Prostate gland (tissue), 2 donors: ENCODE measurements around the gene ORAI3.

Source experiments
- POLR2A ChIP-seq: fragments of 450-650 bp; IDR thresholded peaks from one replicate; pipeline ENCODE4 v1.6.1; 2016; ENCODE audit warnings: antibody characterized with exemption, mild to moderate bottlenecking
- POLR2AphosphoS5 ChIP-seq: sonication (generic); formaldehyde crosslinking; IDR thresholded peaks from one replicate; pipeline ENCODE4 v1.6.1; 2017; ENCODE audit warnings: antibody characterized with exemption
- TF ChIP-seq, protein P1 (sequence below), 4 experiments: fragments of 200-600 bp in 2 of 4; fragments of 450-650 bp in 2 of 4; sonication (generic) in 2 of 4; IDR thresholded peaks; 1 replicate in 3 of 4; 2 replicates in 1 of 4; pipeline ENCODE4 v1.5.1; 2016 to 2019; ENCODE audit warnings: antibody characterized with exemption in 4 of 4, mild to moderate bottlenecking in 2 of 4, moderate library complexity in 2 of 4

DNA sequence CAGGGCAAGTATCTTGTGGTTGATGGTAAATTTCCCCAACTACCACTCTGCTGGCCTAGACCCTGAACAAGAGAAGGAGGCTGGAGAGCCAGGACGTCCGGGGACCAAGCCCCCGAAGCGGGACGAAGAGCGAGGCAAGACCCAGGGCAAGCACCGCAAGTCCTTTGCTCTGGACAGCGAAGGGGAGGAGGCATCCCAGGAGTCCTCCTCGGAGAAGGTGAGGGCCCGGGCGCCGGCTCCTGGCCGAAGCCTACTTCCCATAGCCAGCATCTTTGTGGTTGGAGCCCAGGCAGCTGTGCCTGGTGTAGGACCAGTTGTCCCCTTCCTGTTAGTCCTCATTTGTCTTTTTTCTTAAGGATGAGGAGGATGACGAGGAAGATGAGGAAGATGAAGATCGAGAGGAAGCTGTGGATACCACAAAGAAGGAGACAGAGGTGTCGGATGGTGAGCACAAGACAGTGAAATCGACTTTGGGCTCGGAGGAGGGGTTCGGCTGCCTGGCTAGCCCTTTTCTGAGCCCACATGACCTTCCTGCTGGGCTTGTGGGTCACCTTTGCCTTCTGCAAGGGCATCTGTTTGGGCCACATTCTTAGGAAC lies 20.5 kb downstream of the ORAI3 start:
- TF ChIP-seq POLR2A (no peak), POLR2AphosphoS5 (no peak)
- TF ChIP-seq, protein P1, sequence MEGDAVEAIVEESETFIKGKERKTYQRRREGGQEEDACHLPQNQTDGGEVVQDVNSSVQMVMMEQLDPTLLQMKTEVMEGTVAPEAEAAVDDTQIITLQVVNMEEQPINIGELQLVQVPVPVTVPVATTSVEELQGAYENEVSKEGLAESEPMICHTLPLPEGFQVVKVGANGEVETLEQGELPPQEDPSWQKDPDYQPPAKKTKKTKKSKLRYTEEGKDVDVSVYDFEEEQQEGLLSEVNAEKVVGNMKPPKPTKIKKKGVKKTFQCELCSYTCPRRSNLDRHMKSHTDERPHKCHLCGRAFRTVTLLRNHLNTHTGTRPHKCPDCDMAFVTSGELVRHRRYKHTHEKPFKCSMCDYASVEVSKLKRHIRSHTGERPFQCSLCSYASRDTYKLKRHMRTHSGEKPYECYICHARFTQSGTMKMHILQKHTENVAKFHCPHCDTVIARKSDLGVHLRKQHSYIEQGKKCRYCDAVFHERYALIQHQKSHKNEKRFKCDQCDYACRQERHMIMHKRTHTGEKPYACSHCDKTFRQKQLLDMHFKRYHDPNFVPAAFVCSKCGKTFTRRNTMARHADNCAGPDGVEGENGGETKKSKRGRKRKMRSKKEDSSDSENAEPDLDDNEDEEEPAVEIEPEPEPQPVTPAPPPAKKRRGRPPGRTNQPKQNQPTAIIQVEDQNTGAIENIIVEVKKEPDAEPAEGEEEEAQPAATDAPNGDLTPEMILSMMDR (IDR thresholded peaks at IDR 0.05): no peak
